NT2/D1 (cell line): Measurements from ENCODE around the gene SYT5.
"Not testable (repeated sequence)": the region's sequence is repeated elsewhere in the genome, so short reads cannot be mapped to it uniquely, and the experiment has no call there.

Experiments used
- DNase-seq: peaks from one replicate; pipeline ENCODE4 v3.0.0-alpha.2; 2011; ENCODE audit warnings: low read depth, low spot score
- H3K27me3 ChIP-seq: 2 replicates; pipeline ENCODE4 v1.6.0; 2011; ENCODE audit warnings: mild to moderate bottlenecking; ENCODE audit not compliant: insufficient read length, insufficient read depth
- H3K36me3 ChIP-seq: 2 replicates; pipeline ENCODE4 v1.6.1; 2011; ENCODE audit warnings: mild to moderate bottlenecking, low read length, mixed read lengths; ENCODE audit not compliant: insufficient read depth, insufficient read length
- H3K4me1 ChIP-seq: 2 replicates; pipeline ENCODE4 v1.5.1; 2011; ENCODE audit not compliant: insufficient read depth, insufficient read length
- H3K4me3 ChIP-seq: 2 replicates; pipeline ENCODE4 v1.5.1; 2011; ENCODE audit warnings: low read depth; ENCODE audit not compliant: insufficient read length
- H3K9ac ChIP-seq: 2 replicates; pipeline ENCODE4 v1.6.0; 2011; ENCODE audit warnings: low read depth; ENCODE audit not compliant: insufficient read length
- H3K9me3 ChIP-seq: 2 replicates; pipeline ENCODE4 v1.5.1; 2011; ENCODE audit warnings: mild to moderate bottlenecking, low read length; ENCODE audit not compliant: insufficient read depth
- SUZ12 ChIP-seq: IDR thresholded peaks from 2 replicates; pipeline ENCODE4 v1.6.1; 2011; ENCODE audit not compliant: insufficient read length, insufficient read depth; ENCODE audit errors: extremely low read depth
- YY1 ChIP-seq: IDR thresholded peaks from 2 replicates; pipeline ENCODE4 v1.6.1; 2011; ENCODE audit not compliant: insufficient read length, insufficient read depth
- ZNF274 ChIP-seq: IDR thresholded peaks from 2 replicates; pipeline ENCODE4 v1.6.1; 2011; ENCODE audit warnings: mild to moderate bottlenecking, low read depth, low read length

SYT5 gene

DNA sequence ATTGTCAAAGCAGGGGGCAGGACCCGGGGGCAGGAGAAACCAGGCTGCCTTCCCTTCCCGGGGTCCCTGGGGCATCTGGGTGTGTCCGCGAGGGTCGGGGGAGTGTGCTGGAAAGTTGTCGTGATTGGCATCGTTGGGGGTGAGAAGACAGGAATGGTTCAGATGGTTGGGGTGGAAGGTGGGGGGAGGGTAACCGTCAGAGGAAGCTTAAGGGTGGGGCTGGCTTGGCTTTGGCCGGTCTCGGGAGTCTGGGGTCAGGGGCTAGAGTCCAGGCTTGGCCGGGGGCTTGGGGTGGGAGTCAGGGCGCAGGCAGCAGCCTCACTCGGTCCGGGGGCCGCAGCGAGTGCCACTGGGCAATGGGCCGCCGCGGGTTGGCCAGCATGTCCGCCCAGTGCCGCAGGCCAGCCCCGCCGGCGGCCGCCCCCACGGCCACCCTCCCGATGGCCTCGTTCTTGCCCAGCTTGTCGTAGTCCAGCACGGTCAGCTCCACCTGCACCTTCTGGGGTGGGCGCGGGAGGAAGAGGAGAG is 6.8 kb downstream of the SYT5 start:
- no peaks in the 10 kb centered on the region for H3K36me3 ChIP-seq
- no peak for TF ChIP-seq YY1
- peak overlapping the region; percentile 67 for H3K9ac ChIP-seq
- H3K27me3 ChIP-seq: peaks cover 28% of the 10 kb centered on the region
- H3K4me1 ChIP-seq: peaks cover 12% of the 10 kb centered on the region
- peak overlapping the region; percentile 62 for H3K4me3 ChIP-seq
- no peak for DNase-seq
- no peaks in the 10 kb centered on the region for H3K9me3 ChIP-seq

GRCh38 chr19:55172741-55173140 is 7.3 kb downstream of the SYT5 start:
- H3K9me3 ChIP-seq: no peaks in the 10 kb centered on the region
- no peaks in the 10 kb centered on the region for H3K36me3 ChIP-seq
- TF ChIP-seq SUZ12 (no peak), YY1 (no peak), ZNF274 (no peak)
- H3K4me3 ChIP-seq: peak overlapping the region; percentile 62
- H3K4me1 ChIP-seq: peaks cover 12% of the 10 kb centered on the region
- H3K27me3 ChIP-seq: peaks cover 28% of the 10 kb centered on the region
- peak overlapping the region; percentile 24 for H3K9ac ChIP-seq
- no peak for DNase-seq

GRCh38 chr19:55172318-55172717 is 7.8 kb downstream of the SYT5 start:
- not testable (repeated sequence) for H3K36me3 ChIP-seq, H3K9me3 ChIP-seq, DNase-seq, H3K9ac ChIP-seq, H3K4me3 ChIP-seq
- peaks cover 12% of the 10 kb centered on the region for H3K4me1 ChIP-seq
- H3K27me3 ChIP-seq: peaks cover 31% of the 10 kb centered on the region

GRCh38 chr19:55171440-55171839 is 8.6 kb downstream of the SYT5 start:
- Histone ChIP-seq H3K4me3 (no peak overlapping the region), H3K27me3 (peaks cover 31% of the 10 kb centered on the region), H3K4me1 (peaks cover 12% of the 10 kb centered on the region), H3K9me3 (no peaks in the 10 kb centered on the region), H3K9ac (no peak overlapping the region), H3K36me3 (no peaks in the 10 kb centered on the region)
- DNase-seq: no peak
- TF ChIP-seq SUZ12 (no peak), ZNF274 (no peak), YY1 (no peak)

DNA sequence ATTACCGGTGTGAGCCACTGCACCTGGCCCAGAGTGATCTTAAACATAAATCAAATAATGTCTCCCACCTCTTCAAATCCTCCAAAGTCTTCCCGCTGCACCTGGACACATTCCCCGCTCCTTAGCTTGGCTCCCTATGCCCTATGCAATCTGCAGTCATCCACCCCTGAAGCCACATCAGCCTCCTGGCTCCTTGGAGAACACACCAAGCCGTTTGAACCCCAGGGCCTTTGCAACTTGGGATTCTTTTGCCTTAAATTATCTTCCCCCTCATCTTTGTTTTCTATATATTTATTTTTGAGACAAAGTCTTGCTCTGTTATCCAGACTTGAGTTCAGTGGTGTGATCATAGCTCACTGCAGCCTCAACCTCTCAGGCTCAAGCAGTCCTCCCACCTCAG is 11.0 kb downstream of the SYT5 start:
- Histone ChIP-seq H3K4me1 (peaks cover 5% of the 10 kb centered on the region), H3K36me3 (no peaks in the 10 kb centered on the region), H3K9ac (no peak overlapping the region), H3K9me3 (no peaks in the 10 kb centered on the region), H3K27me3 (peaks cover 31% of the 10 kb centered on the region), H3K4me3 (no peak overlapping the region)
- no peak for DNase-seq
- no peak for TF ChIP-seq SUZ12
- no peak for TF ChIP-seq ZNF274
- TF ChIP-seq YY1: no peak

GRCh38 chr19:55166530-55167268 is 13.4 kb downstream of the SYT5 start, which contains the start of gene DNAAF3:
Gene DNAAF3, minus strand, starts transcription at chr19:55166613. Its CDS starts 200 bp downstream, at chr19:55166413.
- H3K4me1 ChIP-seq: peaks cover 2% of the 10 kb centered on the region
- peaks cover 21% of the 10 kb centered on the region for H3K27me3 ChIP-seq
- no peak for TF ChIP-seq SUZ12
- TF ChIP-seq ZNF274: no peak
- no peak for TF ChIP-seq YY1
- peak within 1 kb of the TSS; percentile 44 for H3K4me3 ChIP-seq
- H3K9ac ChIP-seq: no peak within 1 kb of the TSS
- H3K36me3 ChIP-seq: no peaks in the 10 kb centered on the region
- peak; percentile 91 for DNase-seq
- no peaks in the 10 kb centered on the region for H3K9me3 ChIP-seq

DNA sequence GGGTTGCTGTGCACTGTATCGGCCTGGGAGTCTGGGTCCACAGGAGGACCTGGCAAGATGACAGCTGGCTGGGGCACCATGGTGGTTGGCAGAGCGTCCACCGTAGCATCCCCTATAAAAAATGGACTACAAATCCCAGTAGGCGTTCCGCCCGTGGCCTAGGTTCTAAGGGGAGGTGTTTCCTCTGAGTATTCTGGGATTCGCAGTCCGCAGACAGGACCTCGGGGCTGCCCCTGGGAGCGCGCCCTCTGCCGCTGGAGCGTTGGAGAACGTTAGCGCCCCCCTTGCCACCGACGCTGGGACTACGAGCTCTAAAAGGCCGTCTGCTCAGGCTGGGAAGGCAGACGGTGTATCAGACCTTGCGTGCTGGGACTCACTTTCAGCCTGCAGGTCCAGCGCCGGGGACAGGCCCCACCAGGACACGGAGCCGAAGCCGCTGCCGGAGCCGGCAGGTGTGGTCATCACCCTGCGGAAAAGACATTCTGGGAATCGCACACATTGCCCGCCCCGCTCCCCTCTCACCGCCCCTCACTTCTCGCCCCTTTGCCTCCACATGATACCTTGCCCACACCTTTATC is 14.0 kb downstream of the SYT5 start:
- H3K9ac ChIP-seq: no peak overlapping the region
- TF ChIP-seq SUZ12 (no peak), YY1 (no peak), ZNF274 (no peak)
- no peaks in the 10 kb centered on the region for H3K36me3 ChIP-seq
- peaks cover 2% of the 10 kb centered on the region for H3K4me1 ChIP-seq
- DNase-seq: peak; percentile 85
- H3K9me3 ChIP-seq: no peaks in the 10 kb centered on the region
- peaks cover 14% of the 10 kb centered on the region for H3K27me3 ChIP-seq
- H3K4me3 ChIP-seq: peak overlapping the region; percentile 44
